ENCODE measurements around the gene MDGA2. TPM values are rescaled to one million over a fixed set of nuclear protein-coding genes. Genes with fewer than 3 reads are reported as not detected.

The MDGA2 gene
- total RNA-seq, 1 experiment from 2014 or later: not detected

GRCh38 chr14:47438650-47439140 is 236.7 kb downstream of the MDGA2 start:
- no peak for DNase-seq
- H3K27me3 ChIP-seq: no peaks in the 10 kb centered on the region

GRCh38 chr14:47435331-47435965 is 240.0 kb downstream of the MDGA2 start:
- DNase-seq: no peak
- Histone ChIP-seq H3K9me3 (no peaks in the 10 kb centered on the region), H3K36me3 (no peaks in the 10 kb centered on the region), H3K4me3 (no peak overlapping the region), H3K27me3 (no peaks in the 10 kb centered on the region)

More at GRCh38 chr14:47438650-47439140, 236.7 kb downstream of the MDGA2 start:
- Histone ChIP-seq H3K4me3 (no peak overlapping the region), H3K36me3 (no peaks in the 10 kb centered on the region), H3K9me3 (no peaks in the 10 kb centered on the region)

GRCh38 chr14:47427629-47428028 is 247.8 kb downstream of the MDGA2 start:
- Histone ChIP-seq H3K36me3 (no peaks in the 10 kb centered on the region), H3K27me3 (no peaks in the 10 kb centered on the region), H3K9me3 (no peaks in the 10 kb centered on the region), H3K4me3 (no peak overlapping the region)
- DNase-seq: no peak

GRCh38 chr14:47425302-47425701 is 250.1 kb downstream of the MDGA2 start:
- H3K27me3 ChIP-seq: no peaks in the 10 kb centered on the region
- DNase-seq: no peak
- no peak overlapping the region for H3K4me3 ChIP-seq
- H3K36me3 ChIP-seq: no peaks in the 10 kb centered on the region
- no peaks in the 10 kb centered on the region for H3K9me3 ChIP-seq

GRCh38 chr14:47422191-47422590 is 253.2 kb downstream of the MDGA2 start:
- no peaks in the 10 kb centered on the region for H3K36me3 ChIP-seq
- no peak overlapping the region for H3K4me3 ChIP-seq
- no peaks in the 10 kb centered on the region for H3K27me3 ChIP-seq
- DNase-seq: no peak
- H3K9me3 ChIP-seq: no peaks in the 10 kb centered on the region

- Histone ChIP-seq H3K36me3 (no peaks in the 10 kb centered on the region), H3K27me3 (no peaks in the 10 kb centered on the region), H3K4me3 (no peak overlapping the region), H3K9me3 (no peaks in the 10 kb centered on the region)
- DNase-seq: no peak
Measured at GRCh38 chr14:47411523-47411922, 263.9 kb downstream of the MDGA2 start.

GRCh38 chr14:47392326-47392725 is 283.1 kb downstream of the MDGA2 start:
- DNase-seq: no peak
- H3K4me3 ChIP-seq: no peak overlapping the region
- no peaks in the 10 kb centered on the region for H3K36me3 ChIP-seq
- H3K9me3 ChIP-seq: no peaks in the 10 kb centered on the region
- H3K27me3 ChIP-seq: no peaks in the 10 kb centered on the region

- Histone ChIP-seq H3K36me3 (no peaks in the 10 kb centered on the region), H3K27me3 (no peaks in the 10 kb centered on the region), H3K4me3 (no peak overlapping the region), H3K9me3 (no peaks in the 10 kb centered on the region)
- no peak for DNase-seq
Measured at GRCh38 chr14:47390831-47391504, 284.4 kb downstream of the MDGA2 start.

- DNase-seq: no peak
- no peaks in the 10 kb centered on the region for H3K36me3 ChIP-seq
- H3K4me3 ChIP-seq: no peak overlapping the region
- H3K9me3 ChIP-seq: no peaks in the 10 kb centered on the region
- H3K27me3 ChIP-seq: no peaks in the 10 kb centered on the region
Measured at GRCh38 chr14:47389535-47389934, 285.9 kb downstream of the MDGA2 start.

GRCh38 chr14:47366006-47366405 is 309.4 kb downstream of the MDGA2 start:
- Histone ChIP-seq H3K4me3 (no peak overlapping the region), H3K9me3 (no peaks in the 10 kb centered on the region), H3K36me3 (no peaks in the 10 kb centered on the region), H3K27me3 (no peaks in the 10 kb centered on the region)
- no peak for DNase-seq

- no peak for DNase-seq
Measured at GRCh38 chr14:47365233-47365632, 310.2 kb downstream of the MDGA2 start.

GRCh38 chr14:47353186-47353585 is 322.2 kb downstream of the MDGA2 start:
- DNase-seq: no peak
- Histone ChIP-seq H3K4me3 (no peak overlapping the region), H3K36me3 (no peaks in the 10 kb centered on the region), H3K27me3 (no peaks in the 10 kb centered on the region), H3K9me3 (no peaks in the 10 kb centered on the region)

More at GRCh38 chr14:47365233-47365632, 310.2 kb downstream of the MDGA2 start:
- H3K4me3 ChIP-seq: no peak overlapping the region
- H3K27me3 ChIP-seq: no peaks in the 10 kb centered on the region
- H3K9me3 ChIP-seq: no peaks in the 10 kb centered on the region
- H3K36me3 ChIP-seq: no peaks in the 10 kb centered on the region

- H3K27me3 ChIP-seq: no peaks in the 10 kb centered on the region
- no peaks in the 10 kb centered on the region for H3K36me3 ChIP-seq
- no peak for DNase-seq
- H3K9me3 ChIP-seq: no peaks in the 10 kb centered on the region
- no peak overlapping the region for H3K4me3 ChIP-seq
Measured at GRCh38 chr14:47346849-47347248, 328.6 kb downstream of the MDGA2 start.

GRCh38 chr14:47345016-47345415 is 330.4 kb downstream of the MDGA2 start:
- DNase-seq: no peak
- no peaks in the 10 kb centered on the region for H3K27me3 ChIP-seq
- no peaks in the 10 kb centered on the region for H3K9me3 ChIP-seq
- no peaks in the 10 kb centered on the region for H3K36me3 ChIP-seq
- H3K4me3 ChIP-seq: no peak overlapping the region

GRCh38 chr14:47332939-47333338 is 342.5 kb downstream of the MDGA2 start:
- no peak for DNase-seq
- no peaks in the 10 kb centered on the region for H3K9me3 ChIP-seq
- no peak overlapping the region for H3K4me3 ChIP-seq
- H3K36me3 ChIP-seq: no peaks in the 10 kb centered on the region
- H3K27me3 ChIP-seq: no peaks in the 10 kb centered on the region

- no peaks in the 10 kb centered on the region for H3K36me3 ChIP-seq
- no peaks in the 10 kb centered on the region for H3K27me3 ChIP-seq
- H3K9me3 ChIP-seq: no peaks in the 10 kb centered on the region
- peak; percentile 0 for DNase-seq
- no peak overlapping the region for H3K4me3 ChIP-seq
Measured at GRCh38 chr14:47332106-47332505, 343.3 kb downstream of the MDGA2 start.

- no peaks in the 10 kb centered on the region for H3K9me3 ChIP-seq
- DNase-seq: no peak
- no peaks in the 10 kb centered on the region for H3K36me3 ChIP-seq
Measured at GRCh38 chr14:47328376-47328775, 347.0 kb downstream of the MDGA2 start.

GRCh38 chr14:47327336-47327735 is 348.1 kb downstream of the MDGA2 start:
- no peaks in the 10 kb centered on the region for H3K9me3 ChIP-seq
- no peak for DNase-seq
- no peaks in the 10 kb centered on the region for H3K27me3 ChIP-seq
- H3K36me3 ChIP-seq: no peaks in the 10 kb centered on the region
- no peak overlapping the region for H3K4me3 ChIP-seq

More at GRCh38 chr14:47328376-47328775, 347.0 kb downstream of the MDGA2 start:
- Histone ChIP-seq H3K4me3 (no peak overlapping the region), H3K27me3 (no peaks in the 10 kb centered on the region)

Data from MG63 (cell line).